Ectodermal cell (in vitro differentiated cells): ENCODE results near the gene LLGL1.

Experiments
- H3K27ac ChIP-seq: 2 replicates; pipeline ENCODE4 v1.7.0; 2013; ENCODE audit warnings: mild to moderate bottlenecking, low read depth, low read length; ENCODE audit not compliant: insufficient read depth, poor library complexity, severe bottlenecking
- H3K27me3 ChIP-seq: 2 replicates; pipeline ENCODE4 v1.7.0; 2013; ENCODE audit warnings: mild to moderate bottlenecking, low read length; ENCODE audit not compliant: insufficient read depth, control insufficient read depth, poor library complexity, severe bottlenecking
- H3K36me3 ChIP-seq: one replicate; pipeline ENCODE4 v1.7.0; 2013; ENCODE audit warnings: low read length; ENCODE audit not compliant: control insufficient read depth, insufficient read depth
- H3K4me1 ChIP-seq: one replicate; pipeline ENCODE4 v1.7.0; 2013; ENCODE audit warnings: low read length; ENCODE audit not compliant: control insufficient read depth, insufficient read depth
- H3K4me3 ChIP-seq: 2 replicates; pipeline ENCODE4 v1.7.0; 2013; ENCODE audit warnings: low read depth, low read length, control low read depth; ENCODE audit not compliant: insufficient read depth
- H3K9me3 ChIP-seq: 2 replicates; pipeline ENCODE4 v1.7.0; 2013; ENCODE audit warnings: mild to moderate bottlenecking, low read length, moderate library complexity; ENCODE audit not compliant: control insufficient read depth
- WGBS, 2 experiments: methylation state at CpG; one replicate each; pipeline ENCODE4 v1.1.7; 2013; ENCODE audit warnings: missing lambda C conversion rate in 2 of 2; 5-methylcytosine and 5-hydroxymethylcytosine counted together

The LLGL1 gene

GRCh38 chr17:18257982-18258355, 32.5 kb downstream of the LLGL1 start:
- H3K36me3 ChIP-seq: peaks cover 24% of the 10 kb centered on the region
- H3K4me1 ChIP-seq: peaks cover 18% of the 10 kb centered on the region
- H3K4me3 ChIP-seq: peak overlapping the region; percentile 85
- 0 to 1% methylated on average over 16 of the region's 16 CpGs for WGBS, 2 experiments
- no peaks in the 10 kb centered on the region for H3K27me3 ChIP-seq
- no peaks in the 10 kb centered on the region for H3K9me3 ChIP-seq
- peak overlapping the region; percentile 65 for H3K27ac ChIP-seq

DNA sequence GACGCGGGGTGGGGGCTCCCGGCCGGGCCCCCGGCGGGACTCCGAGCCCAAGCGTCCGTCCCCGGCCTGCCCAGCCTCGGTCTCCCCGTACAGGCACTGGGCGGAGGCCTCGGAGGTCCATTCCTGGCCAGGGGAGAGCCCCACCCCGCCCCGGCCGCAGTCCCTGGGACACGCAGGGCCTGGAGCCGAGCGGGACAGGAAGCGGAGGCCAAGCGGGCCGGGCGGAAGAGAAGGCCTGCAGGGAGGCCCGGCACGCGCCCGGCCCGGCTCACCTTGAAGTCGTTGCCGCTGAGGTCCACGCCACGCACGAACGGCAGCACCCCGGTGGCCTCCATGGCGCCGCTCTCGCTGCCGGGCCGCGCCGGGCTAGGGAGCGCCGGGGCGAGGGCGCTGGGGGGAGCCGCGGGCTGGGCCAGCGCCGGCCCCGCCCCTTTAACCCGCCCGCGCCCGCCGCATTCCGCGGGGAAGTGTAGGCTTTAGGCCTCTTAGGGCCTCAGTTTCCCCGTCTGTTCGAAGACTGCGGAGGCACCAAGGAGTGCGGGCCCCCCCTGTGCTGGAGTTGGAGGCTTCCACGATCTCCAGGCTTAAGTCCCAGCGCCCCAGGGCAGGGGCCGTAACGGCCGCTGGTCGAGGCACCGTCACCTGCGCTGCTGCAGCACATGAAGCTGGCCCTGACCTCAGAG, 33.1 kb downstream of the LLGL1 start, which contains the start of gene FLII:
TSS of gene FLII (minus strand) at position 383 of the 683 bp plus-strand sequence. CDS start at position 335, 48 bp downstream.
- peak within 1 kb of the TSS; percentile 65 for H3K27ac ChIP-seq
- WGBS, 2 experiments: 3% methylated on average over 71 of the region's 71 CpGs
- no peaks in the 10 kb centered on the region for H3K27me3 ChIP-seq
- peaks cover 18% of the 10 kb centered on the region for H3K4me1 ChIP-seq
- no peaks in the 10 kb centered on the region for H3K9me3 ChIP-seq
- peaks cover 24% of the 10 kb centered on the region for H3K36me3 ChIP-seq
- peak within 1 kb of the TSS; percentile 85 for H3K4me3 ChIP-seq

DNA sequence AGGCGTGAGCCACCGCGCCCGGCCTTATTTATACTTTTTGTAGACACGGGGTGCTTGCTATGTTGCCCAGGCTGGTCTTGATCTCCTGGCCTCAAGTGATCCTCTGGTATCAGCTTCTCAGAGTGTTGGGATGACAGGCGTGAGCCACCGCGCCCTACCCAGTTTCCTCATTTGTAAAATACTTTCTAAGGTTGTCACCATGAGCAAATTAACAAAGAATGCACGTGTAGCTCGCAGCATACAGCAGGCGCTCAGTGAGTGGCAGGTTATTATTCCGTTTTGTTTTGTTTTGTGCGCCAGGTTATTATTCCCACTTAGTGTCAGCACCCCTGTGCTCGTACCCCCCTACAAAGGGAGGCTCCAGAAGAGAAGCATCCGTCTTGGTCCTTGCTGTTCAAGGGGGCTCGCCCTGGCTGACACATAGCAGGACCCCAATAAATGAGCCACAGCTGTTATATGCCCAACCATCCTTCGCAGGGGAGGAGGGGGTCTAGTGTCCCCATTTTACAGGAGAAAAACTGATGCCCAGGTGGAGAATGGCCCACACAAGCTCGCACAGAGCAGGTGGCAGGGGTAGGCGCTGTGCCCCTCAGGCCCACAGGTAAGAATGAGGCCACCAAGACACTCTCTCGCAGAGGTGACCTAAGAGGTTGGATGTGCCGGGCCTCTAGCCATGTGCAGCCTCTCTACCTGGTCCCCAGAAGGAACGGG, 34.3 kb downstream of the LLGL1 start:
- Histone ChIP-seq H3K36me3 (peaks cover 12% of the 10 kb centered on the region), H3K9me3 (no peaks in the 10 kb centered on the region), H3K27ac (no peak overlapping the region), H3K4me1 (peaks cover 18% of the 10 kb centered on the region), H3K4me3 (peak overlapping the region; percentile 73), H3K27me3 (no peaks in the 10 kb centered on the region)
- WGBS, 2 experiments: 78% methylated on average over 22 of the region's 22 CpGs

GRCh38 chr17:18260332-18261145, 35.1 kb downstream of the LLGL1 start, which contains the start of gene MIEF2:
MIEF2 (plus strand) TSS chr17:18260662; CDS start chr17:18262721, 2,059 bp downstream.
- peaks cover 18% of the 10 kb centered on the region for H3K4me1 ChIP-seq
- no peaks in the 10 kb centered on the region for H3K9me3 ChIP-seq
- H3K27me3 ChIP-seq: no peaks in the 10 kb centered on the region
- H3K4me3 ChIP-seq: peak within 1 kb of the TSS; percentile 73
- peaks cover 8% of the 10 kb centered on the region for H3K36me3 ChIP-seq
- 0% methylated on average over 72 of the region's 72 CpGs for whole genome bisulfite sequencing, 2 experiments
- peak within 1 kb of the TSS; percentile 52 for H3K27ac ChIP-seq

DNA sequence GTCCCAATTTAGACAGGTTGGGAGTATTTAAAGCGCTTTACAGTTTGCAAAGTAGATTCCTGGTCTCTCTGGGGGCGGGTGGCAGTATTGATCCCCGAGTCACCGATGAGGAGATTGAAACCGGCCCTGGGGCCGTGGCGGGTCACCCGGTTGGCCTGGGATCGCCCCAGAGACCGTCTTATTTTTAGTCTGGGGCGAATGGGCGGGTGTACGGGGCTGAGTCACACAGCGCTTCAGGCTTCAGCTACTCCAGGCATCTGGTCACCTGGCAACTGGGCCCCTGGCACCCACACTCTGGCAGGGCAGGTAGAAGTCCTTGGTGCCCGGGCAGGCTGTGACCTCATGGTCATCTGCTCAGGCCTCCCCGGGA, 35.7 kb downstream of the LLGL1 start:
- Histone ChIP-seq H3K27me3 (no peaks in the 10 kb centered on the region), H3K9me3 (no peaks in the 10 kb centered on the region), H3K4me3 (peak overlapping the region; percentile 73), H3K27ac (peak overlapping the region; percentile 52), H3K36me3 (peaks cover 8% of the 10 kb centered on the region), H3K4me1 (peaks cover 18% of the 10 kb centered on the region)
- 11 to 12% methylated on average over 16 of the region's 16 CpGs for WGBS, 2 experiments

GRCh38 chr17:18261659-18262058, 36.2 kb downstream of the LLGL1 start:
- 92 to 96% methylated on average over 3 of the region's 3 CpGs for WGBS, 2 experiments
- H3K27ac ChIP-seq: no peak overlapping the region
- H3K36me3 ChIP-seq: peaks cover 8% of the 10 kb centered on the region
- no peaks in the 10 kb centered on the region for H3K9me3 ChIP-seq
- H3K4me3 ChIP-seq: peak overlapping the region; percentile 73
- H3K4me1 ChIP-seq: peaks cover 18% of the 10 kb centered on the region
- no peaks in the 10 kb centered on the region for H3K27me3 ChIP-seq

- Histone ChIP-seq H3K4me1 (peaks cover 15% of the 10 kb centered on the region), H3K27ac (no peak overlapping the region)
Observed at GRCh38 chr17:18262111-18262510, 36.7 kb downstream of the LLGL1 start.

DNA sequence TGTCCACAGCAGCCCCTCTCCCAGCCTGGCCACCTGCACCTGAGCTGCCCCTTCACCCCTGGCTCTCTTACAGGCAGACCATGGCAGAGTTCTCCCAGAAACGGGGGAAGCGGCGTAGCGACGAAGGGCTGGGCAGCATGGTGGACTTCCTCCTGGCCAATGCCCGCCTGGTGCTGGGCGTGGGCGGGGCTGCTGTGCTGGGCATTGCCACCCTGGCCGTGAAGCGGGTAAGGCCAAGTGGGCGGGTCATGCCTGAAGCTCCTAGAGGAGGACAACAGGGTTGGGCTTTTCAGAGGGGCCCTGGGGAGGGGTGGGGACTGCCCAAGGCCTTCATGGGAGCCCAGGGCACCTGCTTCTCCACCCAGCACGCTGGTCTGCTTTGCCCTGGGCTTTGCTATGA, 37.2 kb downstream of the LLGL1 start:
- H3K36me3 ChIP-seq: peaks cover 8% of the 10 kb centered on the region
- no peaks in the 10 kb centered on the region for H3K27me3 ChIP-seq
- no peak overlapping the region for H3K4me3 ChIP-seq
- 93 to 94% methylated on average over 12 of the region's 12 CpGs for WGBS, 2 experiments
- no peaks in the 10 kb centered on the region for H3K9me3 ChIP-seq
- H3K27ac ChIP-seq: no peak overlapping the region
- peaks cover 10% of the 10 kb centered on the region for H3K4me1 ChIP-seq

More at GRCh38 chr17:18262111-18262510, 36.7 kb downstream of the LLGL1 start:
- no peaks in the 10 kb centered on the region for H3K27me3 ChIP-seq
- WGBS, 2 experiments: 94 to 95% methylated on average over 2 of the region's 2 CpGs
- no peaks in the 10 kb centered on the region for H3K9me3 ChIP-seq
- peaks cover 8% of the 10 kb centered on the region for H3K36me3 ChIP-seq
- H3K4me3 ChIP-seq: no peak overlapping the region

- Histone ChIP-seq H3K27me3 (no peaks in the 10 kb centered on the region), H3K27ac (no peak overlapping the region), H3K4me3 (no peak overlapping the region), H3K36me3 (peaks cover 8% of the 10 kb centered on the region), H3K9me3 (no peaks in the 10 kb centered on the region), H3K4me1 (peaks cover 8% of the 10 kb centered on the region)
- 93 to 95% methylated on average over 50 of the region's 50 CpGs for WGBS, 2 experiments
Observed at GRCh38 chr17:18263885-18264682, 38.6 kb downstream of the LLGL1 start.
